GM18858 (cell line): ENCODE measurements around the gene MT1G.
"Not testable (repeated sequence)": the region's sequence is repeated elsewhere in the genome, so short reads cannot be mapped to it uniquely, and the experiment has no call there.

Experiments used
- ATAC-seq: cut with Tn5 transposase; IDR thresholded peaks from one replicate; pipeline ENCODE4 v1.9.1; 2021; ENCODE audit not compliant: unreplicated experiment

The MT1G gene

GRCh38 chr16:56665286-56666261 is 2.3 kb downstream of the MT1G start:
- not testable (repeated sequence) for ATAC-seq

GRCh38 chr16:56664506-56664905 is 3.4 kb downstream of the MT1G start:
- no peak for ATAC-seq

- ATAC-seq, result no peak
These were observed 5.2 kb downstream of the MT1G start for GRCh38 chr16:56662357-56663354.

GRCh38 chr16:56658327-56658875 is 9.5 kb downstream of the MT1G start:
- ATAC-seq, result no peak

- no peak for ATAC-seq
These were observed 10.1 kb downstream of the MT1G start, which contains the start of gene MT1F for GRCh38 chr16:56657555-56658326. TSS of gene MT1F (plus strand) at chr16:56657959. CDS start at chr16:56658059, 100 bp downstream.

- no peak for ATAC-seq
These were observed 14.6 kb downstream of the MT1G start for GRCh38 chr16:56653218-56653617.

GRCh38 chr16:56652600-56652999 is 15.3 kb downstream of the MT1G start:
- no peak for ATAC-seq

- no peak for ATAC-seq
These were observed 16.3 kb downstream of the MT1G start, which contains the start of gene MT1B for GRCh38 chr16:56651586-56651985. TSS of gene MT1B (plus strand) at chr16:56651886. CDS start at chr16:56651954, 68 bp downstream.

GRCh38 chr16:56649820-56650219 is 18.0 kb downstream of the MT1G start:
- no peak for ATAC-seq

GRCh38 chr16:56649271-56649670 is 18.6 kb downstream of the MT1G start:
- ATAC-seq, result no peak

GRCh38 chr16:56647641-56648431 is 20.0 kb downstream of the MT1G start:
- ATAC-seq, result no peak

- no peak for ATAC-seq
These were observed 22.0 kb downstream of the MT1G start for GRCh38 chr16:56645838-56646237.

GRCh38 chr16:56645311-56645710 is 22.6 kb downstream of the MT1G start:
- ATAC-seq, result no peak

GRCh38 chr16:56643833-56644232 is 24.0 kb downstream of the MT1G start:
- ATAC-seq, result no peak

- ATAC-seq, result peak; percentile 53
These were observed 24.6 kb downstream of the MT1G start for GRCh38 chr16:56643080-56643778.

- ATAC-seq, result no peak
These were observed 26.7 kb downstream of the MT1G start for GRCh38 chr16:56641166-56641565.

GRCh38 chr16:56640076-56640475 is 27.8 kb downstream of the MT1G start:
- no peak for ATAC-seq

- ATAC-seq, result no peak
These were observed 28.8 kb downstream of the MT1G start for GRCh38 chr16:56639045-56639444.
